GM12873 (cell line): ENCODE measurements around the gene SLC6A1.

Source experiments
- CTCF ChIP-seq: IDR thresholded peaks from 2 replicates; pipeline ENCODE4 v1.5.1; 2012; ENCODE audit warnings: low read depth, mild to moderate bottlenecking, moderate library complexity, low read length, control low read depth; ENCODE audit not compliant: insufficient read depth; ENCODE audit errors: missing control alignments

Gene SLC6A1

GRCh38 chr3:11057655-11058054, 65.1 kb downstream of the SLC6A1 start:
- no peak for TF ChIP-seq CTCF

- TF ChIP-seq CTCF: peak; percentile 72
These were observed 66.7 kb downstream of the SLC6A1 start for GRCh38 chr3:11059090-11059798.

GRCh38 chr3:11059799-11060115, 67.2 kb downstream of the SLC6A1 start:
- no peak for TF ChIP-seq CTCF

- peak; percentile 77 for TF ChIP-seq CTCF
These were observed 68.1 kb downstream of the SLC6A1 start for GRCh38 chr3:11060500-11061251.

GRCh38 chr3:11062704-11063103, 70.2 kb downstream of the SLC6A1 start:
- TF ChIP-seq CTCF: no peak

GRCh38 chr3:11071096-11071755, 78.7 kb downstream of the SLC6A1 start:
- TF ChIP-seq CTCF: no peak

- no peak for TF ChIP-seq CTCF
These were observed 80.1 kb downstream of the SLC6A1 start for GRCh38 chr3:11072631-11073030.
